CD4-positive, alpha-beta T cell treated with Interleukin-10 for 1 hour (primary cell): ENCODE results near the gene UBA1.

Source experiments
- DNase-seq: peaks from one replicate; pipeline ENCODE4 v3.0.0-alpha.2; 2020

Gene UBA1

DNA sequence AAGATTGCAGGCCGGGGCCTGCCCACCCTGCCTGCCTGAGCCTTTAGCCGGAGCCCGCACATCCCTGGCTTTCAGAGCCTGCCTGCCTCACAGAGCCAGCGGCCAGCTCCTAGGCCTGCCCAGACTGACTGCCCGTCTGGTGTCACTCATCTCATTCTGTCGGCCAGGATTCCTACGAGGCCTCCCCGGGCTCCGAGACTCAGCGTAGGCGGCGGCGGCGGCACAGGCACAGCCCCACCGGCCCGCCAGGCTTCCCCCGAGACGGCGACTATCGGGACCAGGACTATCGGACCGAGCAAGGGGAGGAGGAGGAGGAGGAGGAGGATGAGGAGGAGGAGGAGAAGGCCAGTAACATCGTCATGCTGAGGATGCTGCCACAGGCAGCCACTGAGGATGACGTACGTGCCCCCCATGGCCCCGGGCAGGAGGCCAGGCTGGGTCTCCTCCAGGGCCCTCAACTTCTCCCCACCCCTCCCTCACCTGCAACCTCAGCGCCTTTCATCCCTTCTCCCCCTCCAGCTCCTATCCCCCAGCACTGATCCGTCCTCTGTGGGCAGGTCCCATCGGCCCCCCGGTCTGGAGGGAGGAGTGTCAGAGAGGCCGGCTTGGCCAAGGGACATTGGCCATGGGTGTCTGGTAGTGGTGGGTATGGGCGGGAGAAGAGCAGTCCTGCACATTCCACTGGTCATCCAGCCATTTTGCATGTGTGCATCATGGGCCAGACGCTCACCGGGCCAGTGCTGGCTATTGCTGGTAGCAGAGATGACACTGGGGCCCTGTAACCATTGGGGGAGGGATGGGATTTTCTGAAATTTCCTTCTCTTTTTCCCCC lies 22.6 kb upstream of the UBA1 start:
- no peak for DNase-seq

DNA sequence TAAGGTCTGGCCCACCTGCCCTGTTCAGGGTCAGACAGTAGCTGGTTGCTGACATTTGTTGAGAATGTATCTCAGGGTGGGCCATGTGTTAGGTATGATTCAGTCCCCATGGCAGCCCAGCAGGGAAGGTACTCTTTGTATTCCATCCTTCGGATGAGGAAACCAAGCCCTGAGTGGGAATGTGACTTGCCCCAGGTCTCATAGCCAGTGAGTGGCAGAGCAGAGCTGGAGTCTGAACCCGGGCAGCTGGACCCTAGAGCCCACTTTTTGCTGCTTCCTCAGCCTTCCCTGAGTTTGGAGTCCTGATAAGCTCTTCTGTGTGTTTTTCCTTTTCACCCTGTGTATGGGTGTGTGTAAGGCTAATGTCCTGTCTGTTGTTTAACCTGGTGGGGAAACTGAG lies 21.6 kb upstream of the UBA1 start:
- DNase-seq = no peak

- no peak for DNase-seq
Measured at GRCh38 chrX:47172549-47172948, 21.1 kb upstream of the UBA1 start.

DNA sequence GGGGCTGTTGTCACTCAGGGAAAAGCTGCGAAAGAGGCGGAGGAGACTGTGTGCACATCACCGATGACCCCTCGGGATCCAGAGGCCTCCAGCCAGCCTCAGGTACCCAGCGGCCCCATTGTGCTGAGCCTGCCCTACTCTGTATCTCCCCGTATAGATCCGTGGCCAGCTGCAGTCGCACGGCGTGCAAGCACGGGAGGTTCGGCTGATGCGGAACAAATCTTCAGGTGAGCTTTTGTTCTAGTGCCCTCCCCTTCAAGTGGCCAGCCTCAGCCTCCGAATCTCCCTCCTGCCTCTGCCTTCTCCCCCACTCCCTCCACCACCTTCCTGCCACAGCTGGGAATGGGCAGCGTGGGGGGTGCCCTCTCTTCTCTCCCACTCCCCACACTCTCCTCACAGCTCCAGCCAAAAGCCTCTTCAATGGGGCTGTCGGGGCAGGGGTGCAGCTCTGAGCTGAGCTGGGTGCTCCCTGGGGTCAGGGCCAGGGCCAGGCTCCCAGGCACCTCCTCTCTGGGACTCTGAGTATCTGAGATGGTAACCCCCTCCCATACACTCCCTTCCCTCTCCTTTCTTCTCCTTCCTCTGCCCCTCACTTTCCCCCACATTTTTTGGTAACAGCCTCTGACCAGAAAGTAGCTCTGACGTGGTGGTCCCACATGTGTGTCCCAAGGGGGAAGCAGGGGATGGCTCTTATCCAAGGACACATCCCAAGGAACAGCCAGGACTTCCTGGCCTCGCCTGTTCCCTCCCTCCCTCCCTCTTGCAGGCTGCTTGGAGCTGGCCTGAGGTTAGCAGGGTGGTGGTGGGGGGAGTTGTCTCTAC lies 20.4 kb upstream of the UBA1 start:
- no peak for DNase-seq

- DNase-seq = no peak
Measured at GRCh38 chrX:47174376-47174775, 19.3 kb upstream of the UBA1 start.

DNA sequence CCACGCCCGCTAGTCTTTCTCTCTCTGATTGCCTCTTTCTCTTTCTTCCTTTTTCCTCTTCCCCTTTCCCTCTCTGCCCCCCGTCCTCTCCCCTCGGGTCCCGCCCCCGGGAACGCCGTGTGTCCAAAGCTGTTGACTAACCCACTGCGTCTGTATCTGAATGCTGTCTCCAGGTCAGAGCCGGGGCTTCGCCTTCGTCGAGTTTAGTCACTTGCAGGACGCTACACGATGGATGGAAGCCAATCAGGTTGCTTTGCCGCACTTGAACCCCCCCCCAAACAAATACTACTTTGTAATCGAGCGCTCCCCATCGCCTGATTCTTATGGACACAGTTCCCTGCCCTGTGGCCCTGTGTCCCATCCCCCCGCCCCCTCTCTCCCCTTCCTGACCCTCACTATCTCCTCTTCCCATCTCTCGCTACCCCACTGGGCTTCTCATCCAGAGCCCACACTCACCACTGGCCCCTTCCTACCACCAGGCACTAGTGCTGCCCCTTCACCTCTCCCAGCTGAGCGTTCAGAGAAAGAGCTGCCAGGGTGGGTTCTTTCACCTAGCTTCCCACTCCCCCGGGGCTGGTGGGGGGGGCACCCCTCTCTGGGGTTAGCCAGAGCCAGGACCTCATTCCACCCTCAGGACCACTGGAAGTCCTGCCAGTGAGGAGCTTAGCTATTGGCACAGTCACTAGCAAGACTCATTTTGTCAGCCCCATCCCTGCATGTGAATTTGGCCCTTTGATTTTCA lies 18.6 kb upstream of the UBA1 start:
- no peak for DNase-seq

GRCh38 chrX:47175588-47175980 lies 18.0 kb upstream of the UBA1 start:
- DNase-seq = no peak

- no peak for DNase-seq
Measured at GRCh38 chrX:47176101-47176740, 17.4 kb upstream of the UBA1 start.

GRCh38 chrX:47177079-47177478 lies 16.6 kb upstream of the UBA1 start:
- no peak for DNase-seq

- no peak for DNase-seq
Measured at GRCh38 chrX:47178337-47178736, 15.3 kb upstream of the UBA1 start.

GRCh38 chrX:47179221-47179927 lies 14.3 kb upstream of the UBA1 start:
- no peak for DNase-seq

DNA sequence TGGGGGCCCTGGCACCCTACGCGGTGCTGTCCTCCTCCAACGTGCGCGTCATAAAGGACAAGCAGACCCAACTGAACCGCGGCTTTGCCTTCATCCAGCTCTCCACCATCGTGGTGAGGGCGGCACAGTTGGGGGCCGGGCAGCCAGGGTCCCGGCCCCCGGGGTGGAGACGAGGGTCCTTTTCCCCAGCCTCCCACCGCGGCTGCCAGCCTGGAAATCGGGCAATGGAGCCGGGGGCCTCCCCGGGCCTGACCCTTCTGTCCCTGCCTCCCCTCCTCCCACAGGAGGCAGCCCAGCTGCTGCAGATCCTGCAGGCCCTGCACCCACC lies 13.7 kb upstream of the UBA1 start:
- DNase-seq = no peak

- no peak for DNase-seq
Measured at GRCh38 chrX:47180346-47180745, 13.3 kb upstream of the UBA1 start.

DNA sequence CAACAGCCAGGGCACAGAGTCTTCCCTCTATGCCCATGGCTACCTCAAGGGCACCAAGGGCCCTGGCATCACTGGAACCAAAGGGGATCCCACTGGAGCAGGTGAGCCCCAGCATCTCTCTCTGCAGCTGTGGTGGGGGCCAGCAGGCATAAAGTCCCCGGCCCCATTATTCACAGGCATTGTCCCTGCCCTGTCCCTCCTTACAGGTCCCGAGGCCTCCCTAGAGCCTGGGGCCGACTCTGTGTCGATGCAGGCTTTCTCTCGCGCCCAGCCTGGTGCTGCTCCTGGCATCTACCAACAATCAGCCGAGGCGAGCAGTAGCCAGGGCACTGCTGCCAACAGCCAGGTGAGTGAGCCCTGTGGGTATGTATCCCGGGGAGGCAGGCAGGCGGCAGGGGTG lies 12.3 kb upstream of the UBA1 start:
- DNase-seq = no peak

GRCh38 chrX:47182106-47182700 lies 11.4 kb upstream of the UBA1 start:
- DNase-seq = no peak

- DNase-seq = no peak
Measured at GRCh38 chrX:47184486-47184885, 9.1 kb upstream of the UBA1 start.

GRCh38 chrX:47185241-47185640 lies 8.4 kb upstream of the UBA1 start:
- no peak for DNase-seq

- DNase-seq = no peak
Measured at GRCh38 chrX:47186096-47186740, 7.4 kb upstream of the UBA1 start.

- DNase-seq = no peak
Measured at GRCh38 chrX:47187106-47187677, 6.4 kb upstream of the UBA1 start.

DNA sequence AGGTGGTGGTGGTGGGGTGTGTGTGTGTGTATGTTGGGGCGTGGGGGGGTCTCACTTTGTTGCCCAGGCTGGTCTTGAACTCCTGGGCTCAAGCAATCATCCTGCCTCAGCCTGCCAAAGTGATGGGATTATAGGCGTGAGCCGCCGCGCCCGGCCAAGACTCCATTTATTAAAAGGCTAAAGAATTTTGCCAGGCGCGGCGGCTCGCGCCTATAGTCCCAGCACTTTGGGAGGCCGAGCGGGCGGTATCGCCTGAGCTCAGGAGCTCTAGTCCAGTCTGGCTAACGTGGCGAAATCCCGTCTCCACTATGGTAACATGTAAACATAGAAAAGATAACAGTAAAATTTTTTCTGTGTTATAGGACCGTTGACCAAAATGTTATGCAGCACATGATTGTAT lies 3.7 kb upstream of the UBA1 start:
- DNase-seq = no peak
